ENCODE data around the gene RAI1.

GRCh38 chr17:17692353-17693252 lies 11.3 kb downstream of the RAI1 start:
- no peak for TF ChIP-seq CTCF (IDR thresholded peaks at IDR 0.05)
- no peak for TF ChIP-seq POLR2A (IDR thresholded peaks at IDR 0.05)

All from adrenal gland (tissue), 5 donors.